HL-60 (cell line): ENCODE data around the gene THYN1.

ENCODE experiments used
- CTCF ChIP-seq: IDR thresholded peaks from one replicate; pipeline ENCODE4 v1.5.1; 2011; ENCODE audit warnings: low read length, control low read depth, inconsistent platforms; ENCODE audit not compliant: insufficient read depth
- POLR2AphosphoS5 ChIP-seq: IDR thresholded peaks from 2 replicates; pipeline ENCODE4 v1.6.1; 2012; ENCODE audit warnings: low read depth
- SPI1 ChIP-seq: IDR thresholded peaks from 2 replicates; pipeline ENCODE4 v1.6.1; 2012; ENCODE audit warnings: low read depth, mild to moderate bottlenecking, borderline replicate concordance
- TF ChIP-seq, protein P1 (sequence below): IDR thresholded peaks from 2 replicates; pipeline ENCODE4 v1.6.1; 2012; ENCODE audit warnings: low read depth; ENCODE audit not compliant: insufficient replicate concordance

DNA sequence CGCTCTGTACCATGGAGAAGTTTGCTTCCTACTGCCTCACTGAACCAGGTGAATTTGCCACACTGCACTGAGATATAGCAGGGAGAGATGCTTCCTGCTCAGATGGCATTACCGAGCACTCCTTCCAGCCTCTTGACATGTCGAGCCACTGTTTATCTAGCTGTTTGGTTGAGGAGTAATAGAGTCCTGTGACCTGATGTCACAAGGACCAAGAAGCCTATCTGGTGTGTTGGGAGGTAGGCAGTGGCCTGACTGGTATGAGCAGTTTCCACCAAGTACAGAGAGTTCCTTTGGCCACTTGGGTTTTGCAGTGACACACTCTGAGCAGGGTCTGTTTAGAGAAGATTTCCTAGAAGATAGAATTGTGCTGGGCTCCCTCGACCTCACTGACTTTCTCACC, 5.4 kb upstream of the THYN1 start:
- TF ChIP-seq CTCF = no peak
- no peak for TF ChIP-seq SPI1
- TF ChIP-seq POLR2AphosphoS5 = no peak
- TF ChIP-seq, protein P1, sequence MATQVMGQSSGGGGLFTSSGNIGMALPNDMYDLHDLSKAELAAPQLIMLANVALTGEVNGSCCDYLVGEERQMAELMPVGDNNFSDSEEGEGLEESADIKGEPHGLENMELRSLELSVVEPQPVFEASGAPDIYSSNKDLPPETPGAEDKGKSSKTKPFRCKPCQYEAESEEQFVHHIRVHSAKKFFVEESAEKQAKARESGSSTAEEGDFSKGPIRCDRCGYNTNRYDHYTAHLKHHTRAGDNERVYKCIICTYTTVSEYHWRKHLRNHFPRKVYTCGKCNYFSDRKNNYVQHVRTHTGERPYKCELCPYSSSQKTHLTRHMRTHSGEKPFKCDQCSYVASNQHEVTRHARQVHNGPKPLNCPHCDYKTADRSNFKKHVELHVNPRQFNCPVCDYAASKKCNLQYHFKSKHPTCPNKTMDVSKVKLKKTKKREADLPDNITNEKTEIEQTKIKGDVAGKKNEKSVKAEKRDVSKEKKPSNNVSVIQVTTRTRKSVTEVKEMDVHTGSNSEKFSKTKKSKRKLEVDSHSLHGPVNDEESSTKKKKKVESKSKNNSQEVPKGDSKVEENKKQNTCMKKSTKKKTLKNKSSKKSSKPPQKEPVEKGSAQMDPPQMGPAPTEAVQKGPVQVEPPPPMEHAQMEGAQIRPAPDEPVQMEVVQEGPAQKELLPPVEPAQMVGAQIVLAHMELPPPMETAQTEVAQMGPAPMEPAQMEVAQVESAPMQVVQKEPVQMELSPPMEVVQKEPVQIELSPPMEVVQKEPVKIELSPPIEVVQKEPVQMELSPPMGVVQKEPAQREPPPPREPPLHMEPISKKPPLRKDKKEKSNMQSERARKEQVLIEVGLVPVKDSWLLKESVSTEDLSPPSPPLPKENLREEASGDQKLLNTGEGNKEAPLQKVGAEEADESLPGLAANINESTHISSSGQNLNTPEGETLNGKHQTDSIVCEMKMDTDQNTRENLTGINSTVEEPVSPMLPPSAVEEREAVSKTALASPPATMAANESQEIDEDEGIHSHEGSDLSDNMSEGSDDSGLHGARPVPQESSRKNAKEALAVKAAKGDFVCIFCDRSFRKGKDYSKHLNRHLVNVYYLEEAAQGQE = no peak
